EH (cell line): Measurements from ENCODE around the gene PDE1C.
A peak's percentile ranks its signal among the peaks of the same experiment; 100 is the strongest.

Source experiments
- DNase-seq: peaks from one replicate; pipeline ENCODE4 v3.0.0-alpha.2; 2015; ENCODE audit warnings: low read depth

PDE1C gene

GRCh38 chr7:31892099-31892829 is 177.9 kb downstream of the PDE1C start:
- no peak for DNase-seq

- peak; percentile 29 for DNase-seq
Measured at GRCh38 chr7:31890766-31891165, 179.4 kb downstream of the PDE1C start.

- DNase-seq: peak; percentile 39
Measured at GRCh38 chr7:31890198-31890597, 180.0 kb downstream of the PDE1C start.

- no peak for DNase-seq
Measured at GRCh38 chr7:31887006-31887405, 183.2 kb downstream of the PDE1C start.

- DNase-seq: peak; percentile 42
Measured at GRCh38 chr7:31885171-31885570, 185.0 kb downstream of the PDE1C start.

- peak; percentile 81 for DNase-seq
Measured at GRCh38 chr7:31883761-31884164, 186.4 kb downstream of the PDE1C start.

- peak; percentile 70 for DNase-seq
Measured at GRCh38 chr7:31882187-31882586, 188.0 kb downstream of the PDE1C start.

GRCh38 chr7:31878875-31879274 is 191.3 kb downstream of the PDE1C start:
- DNase-seq: no peak

- DNase-seq: peak; percentile 72
Measured at GRCh38 chr7:31875424-31875823, 194.8 kb downstream of the PDE1C start.

- no peak for DNase-seq
Measured at GRCh38 chr7:31874631-31875386, 195.4 kb downstream of the PDE1C start.

GRCh38 chr7:31873816-31874597 is 196.2 kb downstream of the PDE1C start:
- DNase-seq: peak; percentile 30

GRCh38 chr7:31872545-31873370 is 197.4 kb downstream of the PDE1C start:
- DNase-seq: no peak

GRCh38 chr7:31864646-31865045 is 205.6 kb downstream of the PDE1C start:
- DNase-seq: peak; percentile 19

GRCh38 chr7:31860925-31861324 is 209.3 kb downstream of the PDE1C start:
- peak; percentile 22 for DNase-seq

GRCh38 chr7:31858055-31858454 is 212.2 kb downstream of the PDE1C start:
- DNase-seq: peak; percentile 33

GRCh38 chr7:31857172-31857571 is 213.0 kb downstream of the PDE1C start:
- DNase-seq: no peak

GRCh38 chr7:31856337-31856736 is 213.9 kb downstream of the PDE1C start:
- DNase-seq: no peak

- DNase-seq: no peak
Measured at GRCh38 chr7:31855530-31855929, 214.7 kb downstream of the PDE1C start.

GRCh38 chr7:31853380-31853779 is 216.8 kb downstream of the PDE1C start:
- DNase-seq: peak; percentile 58

- no peak for DNase-seq
Measured at GRCh38 chr7:31852462-31852861, 217.7 kb downstream of the PDE1C start.

GRCh38 chr7:31851119-31851518 is 219.1 kb downstream of the PDE1C start:
- no peak for DNase-seq

- DNase-seq: no peak
Measured at GRCh38 chr7:31850601-31851000, 219.6 kb downstream of the PDE1C start.
